Neural cell (in vitro differentiated cells): Measurements from ENCODE around the gene ZIM2.

Experiments
- EP300 ChIP-seq: fragments of 450-650 bp; conservative IDR thresholded peaks from 2 replicates; pipeline ENCODE4 v1.6.1; 2014; ENCODE audit warnings: antibody characterized with exemption, mild to moderate bottlenecking, moderate library complexity; ENCODE audit not compliant: poor library complexity, severe bottlenecking
- EZH2 ChIP-seq: fragments of 200-600, 300-800 bp; shearing (Covaris generic), sonication (generic); IDR thresholded peaks from 2 replicates; pipeline ENCODE4 v1.6.1; 2014; ENCODE audit warnings: antibody characterized with exemption, low read length, borderline replicate concordance, mild to moderate bottlenecking; ENCODE audit not compliant: insufficient read depth, poor library complexity, severe bottlenecking
- POLR2AphosphoS5 ChIP-seq: IDR thresholded peaks from 2 replicates; pipeline ENCODE4 v1.6.1; 2012
- RAD21 ChIP-seq: fragments of 450-650 bp; conservative IDR thresholded peaks from 2 replicates; pipeline ENCODE4 v1.6.1; 2014; ENCODE audit warnings: antibody characterized with exemption, mild to moderate bottlenecking, moderate library complexity
- TAF1 ChIP-seq: IDR thresholded peaks from 2 replicates; pipeline ENCODE4 v1.6.1; 2012; ENCODE audit warnings: low read depth
- TF ChIP-seq, protein P1 (sequence below): fragments of 450-650 bp; IDR thresholded peaks from 2 replicates; pipeline ENCODE4 v1.5.1; 2014; ENCODE audit warnings: antibody characterized with exemption, mild to moderate bottlenecking, moderate library complexity; ENCODE audit not compliant: poor library complexity, severe bottlenecking
- TF ChIP-seq, protein P2 (sequence below): IDR thresholded peaks from 2 replicates; pipeline ENCODE4 v1.6.1; 2012; ENCODE audit warnings: borderline replicate concordance

DNA sequence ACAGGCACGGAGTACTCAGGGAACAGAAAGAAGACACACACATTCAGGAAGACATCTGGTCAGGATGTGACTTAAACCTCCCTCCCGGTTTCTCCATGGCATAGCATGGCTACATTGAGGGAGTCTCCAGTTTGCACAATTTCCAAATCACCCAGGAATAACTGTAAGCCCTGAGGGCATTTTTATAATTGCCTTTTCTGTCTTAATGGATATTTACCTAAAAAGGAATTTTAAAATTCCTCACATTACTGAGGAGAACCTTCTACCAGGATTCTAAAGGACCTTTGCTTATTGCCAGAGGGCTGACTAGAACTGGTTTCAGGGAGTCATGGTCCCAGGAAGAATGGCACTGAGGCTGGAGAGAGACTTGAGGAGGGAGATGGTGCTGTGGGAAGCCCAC is 21.4 kb downstream of the ZIM2 start:
- TF ChIP-seq, protein P1, sequence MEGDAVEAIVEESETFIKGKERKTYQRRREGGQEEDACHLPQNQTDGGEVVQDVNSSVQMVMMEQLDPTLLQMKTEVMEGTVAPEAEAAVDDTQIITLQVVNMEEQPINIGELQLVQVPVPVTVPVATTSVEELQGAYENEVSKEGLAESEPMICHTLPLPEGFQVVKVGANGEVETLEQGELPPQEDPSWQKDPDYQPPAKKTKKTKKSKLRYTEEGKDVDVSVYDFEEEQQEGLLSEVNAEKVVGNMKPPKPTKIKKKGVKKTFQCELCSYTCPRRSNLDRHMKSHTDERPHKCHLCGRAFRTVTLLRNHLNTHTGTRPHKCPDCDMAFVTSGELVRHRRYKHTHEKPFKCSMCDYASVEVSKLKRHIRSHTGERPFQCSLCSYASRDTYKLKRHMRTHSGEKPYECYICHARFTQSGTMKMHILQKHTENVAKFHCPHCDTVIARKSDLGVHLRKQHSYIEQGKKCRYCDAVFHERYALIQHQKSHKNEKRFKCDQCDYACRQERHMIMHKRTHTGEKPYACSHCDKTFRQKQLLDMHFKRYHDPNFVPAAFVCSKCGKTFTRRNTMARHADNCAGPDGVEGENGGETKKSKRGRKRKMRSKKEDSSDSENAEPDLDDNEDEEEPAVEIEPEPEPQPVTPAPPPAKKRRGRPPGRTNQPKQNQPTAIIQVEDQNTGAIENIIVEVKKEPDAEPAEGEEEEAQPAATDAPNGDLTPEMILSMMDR, result no peak
- TF ChIP-seq POLR2AphosphoS5 (no peak), EP300 (no peak), RAD21 (no peak), EZH2 (no peak), TAF1 (no peak)
- TF ChIP-seq, protein P2, sequence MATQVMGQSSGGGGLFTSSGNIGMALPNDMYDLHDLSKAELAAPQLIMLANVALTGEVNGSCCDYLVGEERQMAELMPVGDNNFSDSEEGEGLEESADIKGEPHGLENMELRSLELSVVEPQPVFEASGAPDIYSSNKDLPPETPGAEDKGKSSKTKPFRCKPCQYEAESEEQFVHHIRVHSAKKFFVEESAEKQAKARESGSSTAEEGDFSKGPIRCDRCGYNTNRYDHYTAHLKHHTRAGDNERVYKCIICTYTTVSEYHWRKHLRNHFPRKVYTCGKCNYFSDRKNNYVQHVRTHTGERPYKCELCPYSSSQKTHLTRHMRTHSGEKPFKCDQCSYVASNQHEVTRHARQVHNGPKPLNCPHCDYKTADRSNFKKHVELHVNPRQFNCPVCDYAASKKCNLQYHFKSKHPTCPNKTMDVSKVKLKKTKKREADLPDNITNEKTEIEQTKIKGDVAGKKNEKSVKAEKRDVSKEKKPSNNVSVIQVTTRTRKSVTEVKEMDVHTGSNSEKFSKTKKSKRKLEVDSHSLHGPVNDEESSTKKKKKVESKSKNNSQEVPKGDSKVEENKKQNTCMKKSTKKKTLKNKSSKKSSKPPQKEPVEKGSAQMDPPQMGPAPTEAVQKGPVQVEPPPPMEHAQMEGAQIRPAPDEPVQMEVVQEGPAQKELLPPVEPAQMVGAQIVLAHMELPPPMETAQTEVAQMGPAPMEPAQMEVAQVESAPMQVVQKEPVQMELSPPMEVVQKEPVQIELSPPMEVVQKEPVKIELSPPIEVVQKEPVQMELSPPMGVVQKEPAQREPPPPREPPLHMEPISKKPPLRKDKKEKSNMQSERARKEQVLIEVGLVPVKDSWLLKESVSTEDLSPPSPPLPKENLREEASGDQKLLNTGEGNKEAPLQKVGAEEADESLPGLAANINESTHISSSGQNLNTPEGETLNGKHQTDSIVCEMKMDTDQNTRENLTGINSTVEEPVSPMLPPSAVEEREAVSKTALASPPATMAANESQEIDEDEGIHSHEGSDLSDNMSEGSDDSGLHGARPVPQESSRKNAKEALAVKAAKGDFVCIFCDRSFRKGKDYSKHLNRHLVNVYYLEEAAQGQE, result no peak
